Mucosa of descending colon (tissue), 3 donors: ENCODE results near the gene GAGE1. TPM values are rescaled to one million over a fixed set of nuclear protein-coding genes. Genes with fewer than 3 reads are reported as not detected.
A peak's percentile ranks its signal among the peaks of the same experiment; 100 is the strongest.
"Not testable (repeated sequence)": the region's sequence is repeated elsewhere in the genome, so short reads cannot be mapped to it uniquely, and the experiment has no call there.

Experiments
- ATAC-seq: fragments of 200-7000 bp; cut with Tn5 transposase; one replicate; pipeline ENCODE4 v1.9.1; 2020; ENCODE audit warnings: mild to moderate bottlenecking, moderate library complexity
- DNase-seq, 3 donors: peaks; one replicate each; pipeline ENCODE4 v3.0.0-alpha.2; 2020
- H3K36me3 ChIP-seq: fragments of 200-600 bp; one replicate; pipeline ENCODE4 v1.8.0; 2021; ENCODE audit warnings: low read depth, mild to moderate bottlenecking
- H3K4me1 ChIP-seq: fragments of 200-600 bp; one replicate; pipeline ENCODE4 v1.8.0; 2021; ENCODE audit warnings: low read depth, mild to moderate bottlenecking
- H3K4me3 ChIP-seq: fragments of 200-600 bp; one replicate; pipeline ENCODE4 v1.8.0; 2021; ENCODE audit warnings: mild to moderate bottlenecking
- H3K9me3 ChIP-seq: fragments of 200-600 bp; one replicate; pipeline ENCODE4 v1.8.0; 2021; ENCODE audit warnings: mild to moderate bottlenecking
- intact Hi-C, 2 donors: fragments of 100-400 bp; cut with DNase I in 1 of 2; cut with micrococcal nuclease in 1 of 2; formaldehyde crosslinking; loops; one replicate each; pipeline versions ENCODE4 v1.11.0 to v1.11.1; 2022; cut with DNase I, micrococcal nuclease
- long read RNA-seq, 2 donors: library from polyadenylated mRNA; unstranded; transcript quantifications; one replicate each; pipeline ENCODE4 v2.0.0, GENCODE V29; 2019 to 2021
- total RNA-seq, 3 donors: library from RNA; stranded (reverse); fragmentation: NEBNext Ultra II Directional in 2 of 3; extraction: Animal tissue kit (Norgen Biotek cat#: 25700) in 2 of 3; gene quantifications; one replicate each; pipeline versions ENCODE4 v1.2.1 to v1.2.4, GENCODE V29; 2021 to 2023
- donor health status: DM: no; HTN: no; CAD: no; lungs with moderate emphysema.
- donor health status: DM: no; HTN: no; CAD: no.
- donor health status: DM: no; HTN: yes; CAD: no.

GAGE1 gene
- total RNA-seq: not detected
- long read RNA-seq, donor 1: 0 reads
- long read RNA-seq, donor 2: 0 reads

- DNase-seq, H3K4me1 ChIP-seq, H3K4me3 ChIP-seq, H3K9me3 ChIP-seq, intact Hi-C loops, H3K36me3 ChIP-seq, ATAC-seq: not testable (repeated sequence)
Observed at GRCh38 chrX:49598720-49599119, at the start of gene GAGE1. TSS of gene GAGE1 (plus strand) at chrX:49599020. CDS start at chrX:49600175, 1,155 bp downstream.

GRCh38 chrX:49550989-49551388, 47.8 kb upstream of the GAGE1 start, which contains the start of gene GAGE12E:
TSS of gene GAGE12E (plus strand) at chrX:49551289. CDS start at chrX:49552444, 1,155 bp downstream.
- ATAC-seq, H3K4me1 ChIP-seq, H3K9me3 ChIP-seq, H3K36me3 ChIP-seq, intact Hi-C loops, H3K4me3 ChIP-seq, DNase-seq: not testable (repeated sequence)

- intact Hi-C loops, H3K4me3 ChIP-seq, DNase-seq, ATAC-seq, H3K9me3 ChIP-seq, H3K36me3 ChIP-seq, H3K4me1 ChIP-seq: not testable (repeated sequence)
Observed at GRCh38 chrX:49560542-49560941, 38.3 kb upstream of the GAGE1 start, which contains the start of gene GAGE12F. TSS of gene GAGE12F (plus strand) at chrX:49560842. CDS start at chrX:49561997, 1,155 bp downstream.

GRCh38 chrX:49568728-49569127, 30.1 kb upstream of the GAGE1 start:
- peak in 1 of 3 donors; percentile 8 for DNase-seq
- ATAC-seq, H3K4me3 ChIP-seq, H3K4me1 ChIP-seq, H3K36me3 ChIP-seq, intact Hi-C loops, H3K9me3 ChIP-seq: not testable (repeated sequence)

GRCh38 chrX:49569152-49569551, 29.7 kb upstream of the GAGE1 start:
- intact Hi-C loops, H3K4me1 ChIP-seq, H3K4me3 ChIP-seq, ATAC-seq, H3K36me3 ChIP-seq, H3K9me3 ChIP-seq: not testable (repeated sequence)
- DNase-seq: peak in 1 of 3 donors; percentile 18

- ATAC-seq, intact Hi-C loops, H3K36me3 ChIP-seq, H3K9me3 ChIP-seq, H3K4me1 ChIP-seq, H3K4me3 ChIP-seq, DNase-seq: not testable (repeated sequence)
Observed at GRCh38 chrX:49570100-49570499, 28.7 kb upstream of the GAGE1 start, which contains the start of gene GAGE12G. TSS of gene GAGE12G (plus strand) at chrX:49570400. CDS start at chrX:49571555, 1,155 bp downstream.

GRCh38 chrX:49579649-49580048, 19.2 kb upstream of the GAGE1 start, which contains the start of gene GAGE12H:
TSS of gene GAGE12H (plus strand) at chrX:49579949. CDS start at chrX:49581104, 1,155 bp downstream.
- H3K4me3 ChIP-seq, H3K9me3 ChIP-seq, H3K4me1 ChIP-seq, ATAC-seq, DNase-seq, intact Hi-C loops, H3K36me3 ChIP-seq: not testable (repeated sequence)

GRCh38 chrX:49589196-49589595, 9.6 kb upstream of the GAGE1 start, which contains the start of gene GAGE2A:
TSS of gene GAGE2A (plus strand) at chrX:49589496. CDS start at chrX:49590651, 1,155 bp downstream.
- H3K36me3 ChIP-seq, H3K4me1 ChIP-seq, H3K4me3 ChIP-seq, intact Hi-C loops, H3K9me3 ChIP-seq, ATAC-seq, DNase-seq: not testable (repeated sequence)

GRCh38 chrX:49589769-49590478, 8.9 kb upstream of the GAGE1 start:
- intact Hi-C loops, H3K9me3 ChIP-seq, H3K36me3 ChIP-seq, H3K4me3 ChIP-seq, H3K4me1 ChIP-seq, ATAC-seq: not testable (repeated sequence)
- DNase-seq: peak in 2 of 3 donors; percentile 10 to 61

GRCh38 chrX:49590488-49590887, 8.3 kb upstream of the GAGE1 start:
- H3K4me3 ChIP-seq, H3K36me3 ChIP-seq, H3K9me3 ChIP-seq, H3K4me1 ChIP-seq, DNase-seq, intact Hi-C loops, ATAC-seq: not testable (repeated sequence)
